ENCODE data around the gene ARMH3.

GRCh38 chr10:101878869-101879268 lies 177.1 kb downstream of the ARMH3 start:
- no peak for TF ChIP-seq HMGA2 (CRISPR knock-in tag; IDR thresholded peaks at IDR 0.05)
- TF ChIP-seq TCF7 (CRISPR knock-in tag; IDR thresholded peaks at IDR 0.05; ENCODE audit: low read depth): no peak
